ENCODE measurements around the gene CENPL.

Gene CENPL

GRCh38 chr1:173753830-173754229, 70.9 kb downstream of the CENPL start:
- no peak for DNase-seq

All from activated effector memory CD4-positive, alpha-beta T cell treated with anti-CD3 and anti-CD28 coated beads, Interleukin-2, amount 50 U/mL, for 16 hours (primary cell).